GM21447 (cell line): Measurements from ENCODE around the gene HEATR5B.
"Not testable (repeated sequence)": the region's sequence is repeated elsewhere in the genome, so short reads cannot be mapped to it uniquely, and the experiment has no call there.

ENCODE experiments used
- ATAC-seq: cut with Tn5 transposase; IDR thresholded peaks from one replicate; pipeline ENCODE4 v1.9.1; 2021; ENCODE audit not compliant: unreplicated experiment

HEATR5B gene

DNA sequence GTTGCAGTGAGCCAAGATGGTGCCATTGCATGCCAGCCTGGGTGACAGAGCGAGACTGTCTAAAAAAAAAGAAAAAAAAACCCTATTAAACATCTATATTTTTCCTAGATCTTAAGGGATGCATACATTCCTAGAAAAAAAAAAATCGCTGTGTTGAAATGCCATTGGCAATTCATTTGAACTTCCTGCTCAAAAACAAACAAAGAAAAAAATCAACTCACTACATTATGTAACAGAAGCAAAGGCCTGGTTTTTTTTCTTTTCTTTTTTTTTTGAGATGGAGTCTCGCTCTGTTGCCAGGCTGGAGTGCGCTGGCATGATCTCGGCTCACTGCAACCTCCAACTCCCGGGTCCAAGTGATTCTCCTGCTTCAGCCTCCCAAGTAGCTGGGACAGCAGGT is 96.2 kb downstream of the HEATR5B start:
- no peak for ATAC-seq

DNA sequence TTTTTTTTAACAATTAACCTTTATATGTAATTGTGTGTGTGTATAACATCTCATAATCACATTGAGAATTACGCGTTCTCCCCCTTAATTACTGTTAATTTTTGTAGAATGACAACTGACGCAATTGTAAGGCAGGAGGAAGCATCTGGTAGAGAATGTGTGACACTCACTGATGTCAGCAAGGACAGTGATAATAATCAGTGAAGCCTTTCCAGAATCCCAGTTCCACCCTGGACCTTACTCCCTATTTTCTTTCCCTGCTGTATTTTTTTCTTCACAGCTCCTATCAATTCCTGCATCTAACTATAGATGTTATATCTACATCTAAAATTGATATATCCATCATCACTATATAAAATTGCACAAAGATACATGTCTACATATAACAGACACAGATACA is 101.7 kb downstream of the HEATR5B start:
- ATAC-seq = no peak

DNA sequence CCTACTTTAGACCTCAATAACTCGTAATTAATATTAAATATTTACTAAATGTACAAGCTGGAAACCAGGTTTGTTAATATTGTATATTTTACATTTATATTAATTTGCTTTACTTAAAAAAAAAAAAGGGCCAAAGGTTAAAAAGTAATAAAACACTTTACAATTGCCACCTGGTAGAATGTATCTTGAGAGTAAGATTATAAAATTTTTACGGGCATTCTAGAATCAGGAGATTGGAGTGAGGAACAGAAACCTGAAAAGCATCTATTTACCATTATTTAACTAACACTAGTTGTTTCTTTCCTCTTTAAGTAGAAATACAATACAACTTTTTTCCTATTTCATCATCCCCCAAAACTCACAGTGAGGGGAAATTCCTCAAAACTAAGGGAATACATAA is 102.3 kb downstream of the HEATR5B start:
- ATAC-seq = no peak

DNA sequence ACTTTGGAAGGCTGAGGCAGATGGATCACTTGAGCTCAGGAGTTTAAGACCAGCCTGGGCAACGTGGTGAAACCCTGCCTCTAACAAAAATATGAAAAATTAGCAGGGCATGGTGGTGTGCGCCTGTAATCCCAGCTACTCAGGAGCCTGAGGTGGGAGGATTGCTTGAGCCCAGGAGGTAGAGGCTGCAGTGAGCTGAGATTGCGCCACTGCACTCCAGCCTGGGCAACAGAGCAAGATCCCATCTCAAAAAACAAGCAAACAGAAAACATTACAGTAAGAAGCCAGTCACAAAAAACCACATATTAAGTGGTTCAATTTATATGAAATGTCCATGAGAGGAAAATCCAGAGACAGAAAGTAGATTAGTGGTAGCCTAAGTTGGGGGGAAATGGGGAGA is 105.2 kb downstream of the HEATR5B start:
- ATAC-seq = not testable (repeated sequence)

DNA sequence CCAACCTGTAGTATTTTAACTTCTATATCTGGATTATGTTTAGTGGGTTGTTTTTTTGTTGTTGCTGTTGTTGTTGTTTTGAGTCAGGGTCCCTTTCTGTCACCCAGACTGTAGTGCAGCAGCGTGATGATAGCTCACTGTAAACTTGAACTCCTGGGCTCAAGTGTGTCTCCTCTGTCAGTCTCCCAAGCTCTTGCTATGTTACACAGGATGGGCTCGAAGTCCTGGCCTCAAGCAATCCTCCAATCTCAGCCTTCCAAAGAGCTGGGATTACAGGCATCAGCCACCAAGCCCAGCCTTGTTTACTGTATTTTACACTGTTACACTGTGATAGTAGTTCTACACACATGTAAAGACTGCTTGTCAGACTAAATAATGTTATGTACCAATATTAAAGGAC is 108.1 kb downstream of the HEATR5B start:
- ATAC-seq = no peak

DNA sequence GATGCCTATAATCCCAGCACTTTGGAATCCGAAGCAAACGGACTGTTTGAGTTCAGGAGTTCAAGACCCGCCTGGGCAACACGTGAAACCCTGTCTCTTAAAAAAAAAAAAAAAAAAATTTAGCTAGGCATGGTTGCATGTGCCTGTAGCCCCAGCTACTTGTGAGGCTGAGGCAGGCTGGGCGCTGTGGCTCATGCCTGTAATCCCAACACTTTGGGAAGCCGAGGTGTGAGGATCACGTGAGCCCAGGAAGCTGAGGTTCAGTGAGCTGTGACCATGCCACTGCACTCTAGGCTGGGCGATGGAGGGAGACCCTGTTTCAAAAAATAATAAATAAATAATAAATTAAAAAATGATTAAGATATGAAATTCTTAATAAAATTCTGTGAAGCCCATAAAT is 108.9 kb downstream of the HEATR5B start:
- ATAC-seq = no peak

DNA sequence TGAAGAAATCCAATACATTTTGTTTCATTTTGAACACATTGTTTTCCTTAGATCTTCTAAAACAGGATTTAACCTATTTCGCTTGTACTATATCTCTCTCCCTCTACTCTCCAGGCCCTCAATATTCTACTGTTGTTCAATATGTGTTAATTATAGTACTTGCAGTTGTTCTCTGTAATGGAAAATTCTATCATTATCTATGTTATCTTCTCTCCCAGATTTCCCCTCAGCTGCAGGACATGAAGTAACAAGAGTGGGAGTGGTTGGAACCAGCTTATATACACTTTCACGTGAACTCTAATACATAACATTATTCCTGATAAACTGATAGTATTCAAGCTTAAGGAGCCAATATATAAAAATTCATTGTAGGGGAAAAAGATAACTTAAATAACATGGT is 110.9 kb downstream of the HEATR5B start:
- ATAC-seq = no peak

DNA sequence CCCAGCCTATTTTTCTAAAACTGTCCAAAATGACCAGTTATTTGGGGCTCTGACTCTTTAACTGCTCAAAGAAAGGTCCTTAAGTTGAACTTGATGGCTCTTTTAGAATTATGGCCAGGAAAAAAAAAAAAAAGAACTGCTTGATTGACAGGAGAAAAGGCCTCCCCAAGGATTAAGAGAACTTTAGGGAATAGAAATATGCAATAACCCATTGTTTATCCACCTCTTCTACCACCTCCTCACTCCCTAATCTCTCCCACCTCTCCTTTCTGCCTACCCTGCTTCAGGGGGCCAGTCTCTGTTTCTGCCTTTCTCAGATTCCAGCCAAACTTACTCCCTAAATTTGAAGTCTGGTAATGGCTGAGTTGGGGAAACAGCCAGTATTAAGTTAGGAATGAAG is 112.2 kb downstream of the HEATR5B start:
- no peak for ATAC-seq

DNA sequence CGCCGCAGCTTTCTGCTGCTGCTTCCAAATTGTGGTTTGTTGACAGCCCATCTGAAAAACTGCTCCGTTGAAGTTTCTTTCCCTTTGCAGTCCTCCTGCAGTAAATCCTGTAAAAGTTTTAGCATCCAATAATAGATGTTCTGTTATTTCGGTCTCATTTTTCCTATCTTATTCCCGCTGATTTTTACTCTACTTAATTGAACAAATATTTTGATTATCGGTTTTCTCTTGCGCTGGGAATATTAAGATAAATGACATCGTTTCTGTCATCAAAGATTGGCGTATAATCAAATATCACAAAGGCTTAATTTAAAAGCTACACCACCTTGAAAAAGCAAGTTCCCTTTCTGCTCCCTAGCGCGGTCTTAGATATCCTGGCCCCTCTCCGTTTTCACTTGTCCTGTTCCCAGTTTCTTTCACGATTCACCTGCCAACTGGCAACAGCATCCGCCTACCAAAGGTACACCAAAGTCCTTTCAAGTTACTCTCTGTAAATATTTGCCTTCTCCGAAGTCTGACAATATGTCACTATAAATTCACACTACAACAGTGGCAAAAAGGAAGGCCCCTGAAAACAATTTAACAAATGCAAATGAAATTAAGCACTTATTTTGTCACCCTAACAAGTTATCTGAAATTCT is 116.8 kb downstream of the HEATR5B start:
- ATAC-seq = no peak

DNA sequence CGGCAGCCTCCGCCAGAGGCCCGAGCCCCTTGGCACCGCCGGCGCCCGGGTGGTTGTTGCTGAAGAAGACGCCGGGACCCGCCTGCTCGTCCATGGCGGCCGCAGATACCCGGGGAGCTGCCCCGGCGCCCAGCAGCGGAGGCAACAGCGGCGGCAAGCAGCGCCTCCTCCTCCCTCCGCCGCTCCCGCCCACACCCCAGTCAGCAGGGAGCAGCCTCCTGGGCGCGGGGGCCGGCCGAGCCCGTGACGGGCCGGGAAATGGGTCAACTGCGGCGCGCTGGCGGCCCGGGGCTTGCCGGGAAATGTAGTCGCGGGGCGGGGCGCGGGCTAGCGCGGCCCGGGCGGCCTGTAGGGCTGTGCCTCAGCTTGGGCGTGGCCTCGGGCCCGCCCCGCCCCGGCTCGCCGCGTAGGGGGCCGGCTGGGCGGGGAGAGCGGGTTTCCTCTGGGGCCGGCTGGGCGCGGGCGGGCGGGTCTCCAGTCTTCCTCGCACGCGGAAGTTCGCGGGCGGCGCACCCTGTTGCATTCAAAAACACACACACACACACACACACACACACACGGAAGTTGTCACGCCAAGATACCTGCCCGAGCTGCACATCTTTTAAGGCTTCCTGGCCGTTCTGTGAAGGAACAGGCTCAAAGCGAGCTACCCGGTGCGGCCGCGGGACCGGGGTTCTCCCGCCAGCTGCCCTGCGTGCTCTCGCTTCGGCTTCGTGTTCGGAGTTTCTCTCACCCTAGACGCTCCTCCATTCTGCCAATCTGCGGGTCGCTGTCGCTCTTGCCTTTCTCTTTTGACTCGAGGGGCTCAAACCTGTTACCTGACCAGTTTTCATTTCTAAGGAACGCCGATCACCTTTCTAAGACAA is 117.6 kb downstream of the HEATR5B start, which contains the start of gene STRN:
TSS of gene STRN (minus strand) at position 167 of the 866 bp plus-strand sequence. CDS start at position 94, 73 bp downstream.
- ATAC-seq = peak; percentile 94

DNA sequence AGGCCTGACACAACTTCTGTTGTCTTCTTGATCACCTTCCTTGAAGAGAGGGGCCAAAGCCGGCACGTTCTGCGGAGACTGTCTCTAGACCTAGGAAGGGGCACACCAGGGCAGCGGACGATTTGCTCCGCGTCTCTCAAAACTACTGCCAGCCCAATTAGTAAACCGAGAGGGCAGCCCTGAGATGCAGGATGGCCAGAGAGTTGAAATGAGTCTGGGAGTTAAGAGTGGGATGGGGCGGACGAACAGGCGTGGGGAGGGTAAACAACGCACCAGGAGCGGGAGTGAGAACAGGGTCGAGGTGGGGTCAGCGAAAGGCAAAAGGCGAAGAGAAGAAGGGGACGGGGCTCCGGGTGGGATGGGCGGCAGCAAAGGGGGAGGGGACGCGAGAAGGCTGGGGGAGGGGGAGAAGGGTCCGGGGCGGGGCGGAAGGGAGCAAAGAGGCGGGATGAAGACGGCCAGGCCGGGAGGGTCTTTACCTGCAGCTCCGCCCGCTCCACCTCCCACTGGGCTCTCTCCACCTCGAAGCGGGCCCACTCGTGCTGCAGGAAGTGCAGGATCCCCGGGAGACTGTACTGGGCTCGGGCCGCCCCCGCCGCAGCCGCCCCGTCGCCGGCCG is 118.3 kb downstream of the HEATR5B start:
- ATAC-seq = peak; percentile 29

DNA sequence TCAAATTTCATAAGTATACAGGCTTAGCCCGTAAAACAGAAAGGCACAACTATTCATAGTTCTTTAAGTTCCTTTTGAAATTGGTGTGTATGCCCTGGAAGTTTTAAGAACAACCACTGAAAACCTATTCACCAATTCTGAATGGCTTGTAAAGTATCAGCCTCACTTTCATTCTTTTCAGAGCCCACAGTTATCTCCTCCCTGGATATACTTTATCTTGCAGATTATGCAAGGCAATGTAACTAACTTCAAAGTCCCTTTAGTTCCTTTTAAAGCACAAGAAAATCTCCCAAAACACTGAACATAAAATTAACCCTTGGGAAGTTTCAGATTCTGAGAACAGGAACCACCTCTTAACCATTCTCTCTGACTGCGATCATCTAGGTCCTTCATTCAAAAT is 119.0 kb downstream of the HEATR5B start:
- no peak for ATAC-seq

DNA sequence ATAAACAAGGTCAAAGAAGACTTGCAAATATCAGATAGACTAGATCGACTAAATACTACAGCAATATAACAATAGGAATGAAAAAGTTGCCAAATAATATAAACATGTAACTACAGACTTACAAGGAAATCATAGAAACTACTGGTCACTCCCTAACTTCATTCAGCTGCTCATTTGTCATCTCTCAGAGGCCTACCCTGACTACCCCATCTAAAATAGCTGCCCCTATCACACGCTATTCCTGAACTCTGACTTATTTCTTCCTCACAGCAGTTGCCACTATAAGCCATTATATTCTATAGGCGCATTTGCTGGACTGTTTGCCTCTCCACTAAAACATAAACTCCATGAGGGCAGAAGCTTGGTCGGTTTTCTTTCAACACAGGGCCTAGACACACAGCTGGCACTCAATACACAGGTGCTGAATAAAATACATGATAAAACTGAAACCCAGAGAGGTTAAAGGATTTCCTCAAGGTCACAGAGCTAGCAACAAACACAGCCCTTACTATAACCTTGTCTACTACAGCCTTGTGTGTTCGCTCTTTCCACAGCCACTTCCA is 119.6 kb downstream of the HEATR5B start:
- no peak for ATAC-seq

DNA sequence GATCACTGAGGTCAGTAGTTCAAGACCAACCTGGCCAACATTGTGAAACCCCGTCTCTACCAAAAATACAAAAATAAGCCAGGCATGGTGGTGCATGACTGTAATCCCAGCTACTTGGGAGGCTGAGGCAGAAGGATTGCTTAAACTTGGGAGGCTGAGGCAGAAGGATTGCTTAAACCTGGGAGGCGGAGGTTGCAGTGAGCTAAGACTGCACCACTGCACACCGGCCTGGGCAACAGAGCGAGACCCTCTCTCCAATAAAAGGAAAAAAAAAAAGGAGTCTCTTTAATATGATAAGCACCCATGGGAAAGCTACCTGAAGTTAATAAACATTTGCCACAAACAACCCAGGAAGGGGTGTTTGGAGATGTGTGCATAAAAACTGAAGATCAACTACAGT is 120.4 kb downstream of the HEATR5B start:
- no peak for ATAC-seq

DNA sequence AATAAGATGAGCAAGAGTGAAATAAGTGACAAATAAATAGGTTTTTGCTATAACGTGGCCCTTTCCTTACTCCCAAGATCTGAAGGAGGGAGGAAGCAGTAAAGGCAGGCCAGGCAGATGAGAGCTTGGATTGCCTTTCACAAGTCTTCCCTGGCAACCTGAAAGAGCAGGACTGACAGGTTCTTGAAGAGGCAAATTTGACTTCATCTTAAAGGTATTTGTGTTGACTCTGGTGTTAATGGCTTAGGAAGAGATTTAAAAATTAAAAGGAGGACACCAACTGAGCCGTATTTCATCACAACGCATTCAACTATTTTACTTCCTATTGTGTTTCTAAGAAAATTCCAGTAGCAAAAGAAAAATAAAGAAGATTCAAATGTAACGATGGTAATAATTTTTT is 121.1 kb downstream of the HEATR5B start:
- no peak for ATAC-seq

DNA sequence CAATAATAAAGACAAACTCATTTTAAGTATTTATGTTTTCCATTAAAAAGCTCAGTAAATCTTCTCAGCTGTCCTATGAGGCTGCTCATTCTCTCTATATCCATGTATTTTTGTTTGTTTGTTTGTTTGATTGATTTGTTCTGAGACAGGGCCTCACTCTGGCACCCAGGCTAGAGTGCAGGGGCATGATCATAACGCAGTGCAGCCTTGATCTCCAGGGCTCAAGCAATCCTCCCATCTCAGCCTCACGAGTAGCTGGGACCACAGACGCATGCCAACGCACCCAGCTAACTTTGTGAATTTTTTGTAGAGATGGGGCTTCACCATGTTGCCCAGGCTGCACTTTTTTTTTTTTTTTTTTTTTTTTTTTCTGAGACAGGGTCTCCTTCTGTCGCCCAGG is 123.4 kb downstream of the HEATR5B start:
- no peak for ATAC-seq

DNA sequence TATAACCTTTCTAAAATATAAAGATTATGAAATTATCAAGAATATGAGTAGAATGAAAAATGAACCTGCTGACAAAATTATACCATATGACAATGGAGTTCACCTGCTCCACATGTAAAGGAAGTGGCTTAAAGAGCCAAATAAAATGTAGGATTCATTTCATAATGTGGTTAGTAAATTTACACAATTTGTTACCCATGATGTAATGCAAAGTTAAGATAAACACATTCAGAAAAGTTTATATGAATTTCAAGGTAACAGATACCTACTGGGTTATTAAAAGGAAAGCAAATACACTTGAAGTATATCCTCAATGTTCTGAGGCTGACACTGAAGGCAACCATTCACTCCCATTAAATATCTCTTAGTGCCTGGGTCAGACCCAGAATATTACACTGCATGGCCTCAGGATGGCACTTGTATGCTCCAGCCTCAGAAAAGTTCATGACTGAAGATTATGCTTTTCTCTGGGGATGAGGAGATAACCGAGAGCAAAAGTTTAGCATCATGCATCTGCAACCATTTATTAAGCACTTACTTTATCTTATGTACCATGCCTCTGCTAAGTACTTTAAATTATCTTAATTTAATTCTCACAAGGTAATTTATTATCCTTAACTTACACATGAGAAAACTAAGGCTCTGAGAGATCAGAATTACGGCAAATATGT is 124.0 kb downstream of the HEATR5B start:
- ATAC-seq = no peak

DNA sequence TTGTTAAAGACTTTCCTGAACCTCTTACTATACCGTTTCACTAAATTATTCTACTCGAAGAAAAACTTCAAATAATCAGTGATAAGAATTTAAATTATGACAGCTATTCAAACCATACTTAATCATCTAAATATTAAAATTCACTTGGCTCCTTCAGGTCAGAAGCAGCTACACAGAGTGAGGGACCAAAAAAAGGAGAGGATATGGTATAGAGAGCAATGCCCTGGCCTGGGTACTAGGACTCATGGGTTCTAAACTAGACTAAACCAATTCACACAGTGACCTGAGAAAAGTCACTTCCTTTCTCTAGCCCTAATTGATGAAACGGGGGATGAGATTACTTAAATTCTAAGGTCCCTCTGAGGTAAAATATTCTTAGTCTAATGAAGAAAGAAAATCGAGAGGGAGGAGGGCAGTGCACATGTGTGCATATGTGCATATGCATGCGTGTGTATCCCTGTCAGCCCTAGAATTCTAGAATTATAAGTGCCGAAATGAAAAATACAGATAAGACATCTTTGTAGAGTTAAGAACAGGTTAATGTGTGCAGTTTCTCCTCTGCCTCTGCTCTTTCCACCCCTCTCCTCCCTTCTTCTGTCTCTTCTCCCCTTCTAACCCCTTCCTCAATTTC is 129.1 kb downstream of the HEATR5B start:
- ATAC-seq = no peak

DNA sequence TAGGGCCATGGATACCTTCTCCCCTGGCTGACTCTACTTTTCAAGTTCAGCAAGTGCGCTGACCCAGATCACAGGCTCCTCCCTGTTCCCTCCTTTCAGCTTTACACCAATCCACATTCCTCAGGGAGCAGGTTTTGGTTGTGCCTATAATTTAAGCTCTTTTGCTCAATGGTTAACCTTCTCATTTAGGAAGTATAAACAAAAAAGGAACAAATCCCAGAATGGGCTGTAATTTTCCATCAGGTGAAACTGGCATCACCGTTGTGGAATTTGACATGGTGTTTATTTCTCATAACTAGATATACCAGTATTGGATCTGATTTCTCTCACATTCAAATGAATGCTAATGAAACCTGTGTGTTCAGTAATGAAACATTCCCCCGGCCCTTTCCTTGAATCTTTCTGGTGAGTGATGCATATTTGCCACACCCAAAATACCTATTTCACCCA is 131.4 kb downstream of the HEATR5B start:
- ATAC-seq = no peak

DNA sequence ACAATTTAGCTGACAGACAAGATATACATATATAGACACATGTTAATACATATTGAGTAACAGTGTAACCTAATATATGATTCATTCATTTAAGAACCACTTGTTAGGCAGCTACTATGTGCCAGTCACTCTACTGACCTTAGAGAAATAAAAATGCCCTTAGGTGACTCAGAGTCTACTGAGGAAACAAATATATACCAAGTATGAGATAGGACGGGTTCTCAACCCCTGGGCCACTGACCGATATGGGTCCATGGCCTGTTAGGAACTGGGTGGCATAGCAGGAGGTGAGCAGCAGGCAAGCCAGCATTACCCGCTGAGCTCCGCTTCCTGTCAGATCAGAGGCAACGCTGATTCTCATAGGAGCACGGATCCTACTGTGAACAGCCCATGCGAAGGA is 132.6 kb downstream of the HEATR5B start:
- ATAC-seq = no peak
